ENCODE results near the gene BRF1.

DNA sequence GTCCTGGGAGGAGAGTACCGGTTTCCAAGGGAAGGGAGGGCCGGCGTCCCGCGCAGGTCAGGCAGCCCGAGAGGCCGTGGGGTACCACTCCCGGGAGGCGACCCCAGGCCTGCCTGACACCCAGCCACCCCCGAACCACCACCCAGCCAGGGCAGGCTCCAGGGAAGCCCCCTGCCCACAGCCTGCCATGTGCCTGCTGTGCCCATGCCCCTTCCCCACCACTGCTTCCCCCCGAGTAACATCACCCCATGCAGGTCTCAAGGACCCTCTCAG, 122.0 kb downstream of the BRF1 start:
- TF ChIP-seq, protein P1, sequence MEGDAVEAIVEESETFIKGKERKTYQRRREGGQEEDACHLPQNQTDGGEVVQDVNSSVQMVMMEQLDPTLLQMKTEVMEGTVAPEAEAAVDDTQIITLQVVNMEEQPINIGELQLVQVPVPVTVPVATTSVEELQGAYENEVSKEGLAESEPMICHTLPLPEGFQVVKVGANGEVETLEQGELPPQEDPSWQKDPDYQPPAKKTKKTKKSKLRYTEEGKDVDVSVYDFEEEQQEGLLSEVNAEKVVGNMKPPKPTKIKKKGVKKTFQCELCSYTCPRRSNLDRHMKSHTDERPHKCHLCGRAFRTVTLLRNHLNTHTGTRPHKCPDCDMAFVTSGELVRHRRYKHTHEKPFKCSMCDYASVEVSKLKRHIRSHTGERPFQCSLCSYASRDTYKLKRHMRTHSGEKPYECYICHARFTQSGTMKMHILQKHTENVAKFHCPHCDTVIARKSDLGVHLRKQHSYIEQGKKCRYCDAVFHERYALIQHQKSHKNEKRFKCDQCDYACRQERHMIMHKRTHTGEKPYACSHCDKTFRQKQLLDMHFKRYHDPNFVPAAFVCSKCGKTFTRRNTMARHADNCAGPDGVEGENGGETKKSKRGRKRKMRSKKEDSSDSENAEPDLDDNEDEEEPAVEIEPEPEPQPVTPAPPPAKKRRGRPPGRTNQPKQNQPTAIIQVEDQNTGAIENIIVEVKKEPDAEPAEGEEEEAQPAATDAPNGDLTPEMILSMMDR (IDR thresholded peaks at IDR 0.05): no peak
- TF ChIP-seq EP300 (IDR thresholded peaks at IDR 0.05): no peak
